Duodenal mucosa (tissue), 2 donors: ENCODE results near the gene PIN4.

Source experiments
- H3K27ac ChIP-seq: one replicate; pipeline ENCODE4 v1.7.0; 2013; ENCODE audit warnings: low read depth, low read length
- H3K27me3 ChIP-seq, 2 donors: one replicate each; pipeline ENCODE4 v1.7.0; 2013; ENCODE audit warnings: low read length in 2 of 2, control low read depth in 1 of 2; ENCODE audit not compliant: insufficient read depth in 2 of 2, control insufficient read depth in 1 of 2
- H3K36me3 ChIP-seq, 2 donors: one replicate each; pipeline ENCODE4 v1.7.0; 2013; ENCODE audit warnings: low read length in 2 of 2, control low read depth in 1 of 2; ENCODE audit not compliant: insufficient read depth in 2 of 2, control insufficient read depth in 1 of 2
- H3K4me1 ChIP-seq, 2 donors: one replicate each; pipeline ENCODE4 v1.7.0; 2013; ENCODE audit warnings: low read length in 2 of 2, control low read depth in 1 of 2; ENCODE audit not compliant: insufficient read depth in 2 of 2, control insufficient read depth in 1 of 2
- H3K4me3 ChIP-seq, 2 donors: one replicate each; pipeline ENCODE4 v1.7.0; 2013; ENCODE audit warnings: low read length in 2 of 2, low read depth in 1 of 2
- H3K9ac ChIP-seq, 2 donors: one replicate each; pipeline ENCODE4 v1.7.0; 2013; ENCODE audit warnings: low read length in 2 of 2, low read depth in 1 of 2
- H3K9me3 ChIP-seq, 2 donors: one replicate each; pipeline ENCODE4 v1.7.0; 2013; ENCODE audit warnings: low read length in 2 of 2, control low read depth in 1 of 2; ENCODE audit not compliant: control insufficient read depth in 1 of 2

The PIN4 gene

DNA sequence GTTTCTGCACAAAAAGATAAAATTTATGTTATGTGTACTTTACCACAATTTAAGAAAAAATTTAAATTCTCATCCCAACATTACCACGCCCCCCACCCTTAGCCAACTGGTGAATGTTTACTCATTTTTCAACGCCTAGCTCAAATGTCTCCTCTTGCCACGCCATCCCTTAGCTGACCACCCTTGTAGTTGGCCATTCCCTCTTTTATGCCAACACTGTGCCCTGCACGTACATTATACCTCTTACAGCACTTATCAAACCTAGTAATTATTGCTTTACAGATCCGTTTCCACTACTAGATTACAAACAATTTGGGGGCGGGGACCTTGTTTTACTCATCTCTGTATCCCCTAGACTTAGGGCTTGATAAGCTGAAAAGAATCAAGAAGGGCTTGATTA is 56.6 kb downstream of the PIN4 start:
- no peaks in the 10 kb centered on the region for H3K9me3 ChIP-seq
- H3K36me3 ChIP-seq, result no peaks in the 10 kb centered on the region
- H3K27me3 ChIP-seq, result no peaks in the 10 kb centered on the region
- peaks cover 5 to 7% of the 10 kb centered on the region in 2 donors for H3K4me1 ChIP-seq
- H3K4me3 ChIP-seq, result peak overlapping the region; percentile 63 to 68
- H3K9ac ChIP-seq, result peak overlapping the region in 1 of 2 donors; percentile 43
- no peak overlapping the region for H3K27ac ChIP-seq

DNA sequence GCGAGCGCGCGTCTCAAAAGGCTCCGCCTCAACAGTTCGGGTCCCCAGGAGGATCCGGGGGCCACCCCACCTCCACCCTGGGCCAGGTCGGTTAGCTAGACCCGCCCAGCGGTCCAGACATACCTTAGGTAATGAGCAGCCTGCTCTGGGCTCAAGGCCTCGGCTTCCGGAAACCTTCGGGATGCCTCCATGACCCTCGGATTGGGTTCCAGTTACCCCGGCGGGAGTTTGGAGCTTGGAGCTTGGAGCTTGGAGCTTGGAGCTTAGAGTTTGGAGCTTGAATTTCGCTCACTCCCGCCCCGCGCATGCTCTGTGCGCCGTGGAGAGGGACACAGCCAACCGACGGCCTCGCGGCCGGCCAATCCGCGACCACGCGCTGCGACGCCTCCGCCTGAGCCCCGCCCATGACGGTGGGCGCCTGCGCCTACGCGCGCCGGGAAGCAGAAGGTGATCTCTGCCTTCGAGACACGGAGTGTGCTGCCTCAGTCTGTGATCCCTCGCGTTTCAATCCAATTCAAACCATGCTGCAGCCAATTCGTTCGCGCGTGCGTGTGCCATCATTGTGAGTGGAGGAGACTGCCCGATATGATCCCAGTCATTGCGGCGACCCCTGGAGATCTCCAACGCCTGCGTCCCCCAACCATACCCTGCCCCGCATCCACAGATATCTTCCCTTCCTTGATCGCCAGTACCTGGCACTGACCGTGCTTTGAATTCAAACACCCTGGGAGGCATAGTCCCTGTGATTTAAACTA is 57.3 kb downstream of the PIN4 start, which contains the start of gene ERCC6L:
Gene ERCC6L, minus strand, starts transcription at position 307 of the 755 bp plus-strand sequence. Its CDS starts 116 bp downstream, at position 191.
- Histone ChIP-seq H3K9ac (peak within 1 kb of the TSS in 1 of 2 donors; percentile 43), H3K27ac (no peak within 1 kb of the TSS), H3K4me3 (peak within 1 kb of the TSS; percentile 63 to 68), H3K36me3 (no peaks in the 10 kb centered on the region), H3K9me3 (no peaks in the 10 kb centered on the region), H3K27me3 (no peaks in the 10 kb centered on the region), H3K4me1 (peaks cover 5 to 7% of the 10 kb centered on the region in 2 donors)

DNA sequence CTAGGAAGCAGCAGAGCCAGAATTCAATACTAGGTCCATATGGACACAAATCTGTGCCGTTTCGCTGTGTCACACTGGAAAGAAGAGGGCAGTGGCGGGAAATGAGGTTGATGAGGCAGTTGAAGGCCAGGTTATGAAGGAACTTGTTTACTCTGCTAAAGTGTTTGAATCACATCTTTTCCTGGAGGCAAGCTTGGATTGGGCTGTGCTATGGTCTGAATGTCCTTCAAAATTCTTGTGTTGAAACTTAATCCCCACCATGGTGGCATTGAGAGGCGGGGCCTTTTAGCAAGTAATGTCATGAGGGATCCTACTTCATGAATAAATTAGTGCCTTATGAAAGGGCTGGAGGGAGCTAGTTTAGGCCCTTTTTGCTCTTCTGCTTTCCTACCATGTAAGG is 59.4 kb downstream of the PIN4 start:
- no peaks in the 10 kb centered on the region for H3K27me3 ChIP-seq
- no peaks in the 10 kb centered on the region for H3K36me3 ChIP-seq
- H3K4me1 ChIP-seq, result peaks cover 5 to 7% of the 10 kb centered on the region in 2 donors
- no peak overlapping the region for H3K4me3 ChIP-seq
- H3K9ac ChIP-seq, result no peak overlapping the region
- no peak overlapping the region for H3K27ac ChIP-seq
- no peaks in the 10 kb centered on the region for H3K9me3 ChIP-seq

DNA sequence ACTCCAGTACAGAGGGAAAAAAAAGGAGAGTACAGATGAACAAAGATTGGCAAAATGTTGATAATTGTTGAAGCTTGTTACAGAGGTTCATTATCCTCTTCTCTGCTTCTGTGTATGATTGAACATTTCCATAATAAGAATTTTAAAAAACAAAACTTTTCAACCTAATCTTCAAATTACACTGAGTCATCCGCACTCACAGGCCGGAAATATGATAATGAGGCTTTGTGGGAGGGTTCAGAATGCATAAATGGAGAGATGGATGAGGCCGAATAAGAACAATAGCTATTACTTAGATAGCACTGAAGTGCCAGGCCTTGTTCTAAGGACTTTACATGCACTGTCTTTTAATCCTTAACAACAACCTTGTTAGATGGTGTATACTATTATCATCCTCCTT is 61.9 kb downstream of the PIN4 start:
- Histone ChIP-seq H3K4me3 (no peak overlapping the region), H3K4me1 (peaks cover 6 to 7% of the 10 kb centered on the region in 2 donors), H3K27me3 (no peaks in the 10 kb centered on the region), H3K27ac (no peak overlapping the region), H3K9ac (no peak overlapping the region), H3K9me3 (no peaks in the 10 kb centered on the region), H3K36me3 (no peaks in the 10 kb centered on the region)

DNA sequence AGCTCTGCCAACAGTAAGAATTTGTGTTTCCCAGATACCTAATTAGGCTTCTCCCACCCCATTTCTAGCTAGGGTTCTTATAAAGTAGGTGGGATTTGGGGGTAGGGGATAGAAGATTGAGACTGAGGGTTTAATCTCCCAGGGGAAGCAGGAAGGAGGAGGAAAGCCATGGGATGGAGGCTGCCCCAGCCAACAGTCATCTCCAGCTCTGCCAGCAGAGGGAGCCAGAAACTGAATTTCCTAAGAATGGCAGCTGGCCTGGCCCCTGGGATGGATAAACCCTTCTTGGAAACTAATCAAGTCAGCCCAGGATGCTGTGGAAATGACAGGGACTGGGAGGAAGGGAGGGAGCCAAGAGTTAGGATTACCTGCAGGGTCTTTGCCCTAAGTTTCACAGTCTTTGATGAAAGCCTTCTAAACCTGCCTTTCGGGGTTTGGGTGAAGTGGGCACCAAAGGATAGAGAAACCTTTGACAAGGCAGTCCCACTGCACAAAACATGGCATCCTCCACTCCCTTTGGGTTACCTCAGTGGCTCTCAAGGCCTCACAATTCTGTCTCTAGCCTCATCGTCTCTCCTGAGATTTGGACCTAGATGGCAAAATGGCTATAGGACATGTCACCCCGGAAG is 64.0 kb downstream of the PIN4 start:
- H3K9me3 ChIP-seq, result no peaks in the 10 kb centered on the region
- H3K27me3 ChIP-seq, result no peaks in the 10 kb centered on the region
- H3K4me1 ChIP-seq, result peaks cover 4 to 5% of the 10 kb centered on the region in 2 donors
- H3K4me3 ChIP-seq, result no peak overlapping the region
- no peak overlapping the region for H3K9ac ChIP-seq
- no peak overlapping the region for H3K27ac ChIP-seq
- H3K36me3 ChIP-seq, result no peaks in the 10 kb centered on the region

DNA sequence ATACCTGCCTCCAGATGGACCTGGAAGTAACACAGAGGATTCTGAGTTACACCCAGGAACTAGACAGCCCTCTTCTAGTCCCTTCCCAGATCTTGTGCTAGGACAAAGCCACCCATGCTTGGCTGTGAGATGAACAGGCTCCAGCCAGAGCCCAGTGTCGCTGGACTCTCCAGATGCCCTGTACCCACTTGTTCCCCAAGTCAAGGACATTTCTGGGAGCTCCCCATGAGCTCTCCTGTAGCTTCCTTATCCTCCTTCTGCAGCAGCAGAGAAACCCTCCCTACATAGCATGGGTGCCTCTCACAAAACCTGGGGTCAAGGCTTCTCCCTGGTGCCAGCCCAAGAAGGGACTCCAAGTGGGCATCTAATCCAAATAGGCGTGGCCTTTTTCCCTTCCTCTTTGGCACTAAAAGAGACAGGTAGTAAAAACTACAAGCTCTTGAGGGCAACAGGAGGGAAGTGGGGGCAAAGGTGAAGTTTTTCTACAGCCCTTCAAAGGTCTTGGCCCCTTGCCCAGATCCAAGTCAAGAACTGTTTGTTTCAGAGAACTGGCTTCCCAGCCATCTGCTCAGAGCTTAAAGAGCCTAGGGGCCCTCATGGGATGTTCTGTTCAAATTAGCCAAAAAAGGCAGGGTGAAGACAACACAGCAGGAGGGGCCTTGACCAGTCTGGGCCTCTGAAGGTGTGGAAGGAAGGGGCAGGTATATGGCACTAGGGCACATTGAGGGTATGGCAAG is 65.8 kb downstream of the PIN4 start:
- no peaks in the 10 kb centered on the region for H3K9me3 ChIP-seq
- no peak overlapping the region for H3K4me3 ChIP-seq
- H3K27me3 ChIP-seq, result no peaks in the 10 kb centered on the region
- H3K9ac ChIP-seq, result no peak overlapping the region
- H3K27ac ChIP-seq, result no peak overlapping the region
- peaks cover 4 to 5% of the 10 kb centered on the region in 2 donors for H3K4me1 ChIP-seq
- no peaks in the 10 kb centered on the region for H3K36me3 ChIP-seq
